Ectodermal cell (in vitro differentiated cells): Measurements from ENCODE around the gene PLB1.

ENCODE experiments used
- H3K27ac ChIP-seq: 2 replicates; pipeline ENCODE4 v1.7.0; 2013; ENCODE audit warnings: mild to moderate bottlenecking, low read depth, low read length; ENCODE audit not compliant: insufficient read depth, poor library complexity, severe bottlenecking
- H3K27me3 ChIP-seq: 2 replicates; pipeline ENCODE4 v1.7.0; 2013; ENCODE audit warnings: mild to moderate bottlenecking, low read length; ENCODE audit not compliant: insufficient read depth, control insufficient read depth, poor library complexity, severe bottlenecking
- H3K36me3 ChIP-seq: one replicate; pipeline ENCODE4 v1.7.0; 2013; ENCODE audit warnings: low read length; ENCODE audit not compliant: control insufficient read depth, insufficient read depth
- H3K4me1 ChIP-seq: one replicate; pipeline ENCODE4 v1.7.0; 2013; ENCODE audit warnings: low read length; ENCODE audit not compliant: control insufficient read depth, insufficient read depth
- H3K4me3 ChIP-seq: 2 replicates; pipeline ENCODE4 v1.7.0; 2013; ENCODE audit warnings: low read depth, low read length, control low read depth; ENCODE audit not compliant: insufficient read depth
- H3K9me3 ChIP-seq: 2 replicates; pipeline ENCODE4 v1.7.0; 2013; ENCODE audit warnings: mild to moderate bottlenecking, low read length, moderate library complexity; ENCODE audit not compliant: control insufficient read depth
- WGBS, 2 experiments: methylation state at CpG; one replicate each; pipeline ENCODE4 v1.1.7; 2013; ENCODE audit warnings: missing lambda C conversion rate in 2 of 2; 5-methylcytosine and 5-hydroxymethylcytosine counted together

Gene PLB1

DNA sequence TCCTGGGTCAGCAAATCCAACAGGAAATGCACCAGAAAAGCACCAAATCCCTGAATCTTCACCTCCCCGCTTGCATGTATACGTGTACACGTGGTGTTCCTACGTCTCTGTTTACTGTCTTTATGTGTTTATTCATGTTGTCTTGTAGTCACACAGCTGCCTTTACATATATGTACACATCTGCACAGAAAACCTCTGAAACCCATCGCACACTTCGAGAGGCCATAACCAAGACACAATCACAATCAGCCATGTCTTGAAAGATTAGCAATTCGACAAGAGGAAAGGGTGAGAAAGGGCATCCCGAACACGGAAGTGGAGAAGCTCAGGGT is 98.1 kb downstream of the PLB1 start:
- Histone ChIP-seq H3K36me3 (no peaks in the 10 kb centered on the region), H3K27ac (no peak overlapping the region), H3K4me1 (peaks cover 7% of the 10 kb centered on the region), H3K27me3 (no peaks in the 10 kb centered on the region), H3K9me3 (no peaks in the 10 kb centered on the region), H3K4me3 (no peak overlapping the region)
- 50 to 63% methylated on average over 6 to 9 of the region's 9 CpGs for WGBS, 2 experiments

- 47 to 49% methylated on average over 20 of the region's 20 CpGs for WGBS, 2 experiments
- peaks cover 7% of the 10 kb centered on the region for H3K4me1 ChIP-seq
- H3K9me3 ChIP-seq, result no peaks in the 10 kb centered on the region
- H3K4me3 ChIP-seq, result no peak overlapping the region
- no peaks in the 10 kb centered on the region for H3K36me3 ChIP-seq
- no peak overlapping the region for H3K27ac ChIP-seq
- no peaks in the 10 kb centered on the region for H3K27me3 ChIP-seq
Measured at GRCh38 chr2:28594332-28595108, 98.7 kb downstream of the PLB1 start.

GRCh38 chr2:28595323-28595722 is 99.5 kb downstream of the PLB1 start:
- WGBS, 2 experiments, result 87 to 90% methylated on average over 4 of the region's 4 CpGs
- no peaks in the 10 kb centered on the region for H3K36me3 ChIP-seq
- no peaks in the 10 kb centered on the region for H3K9me3 ChIP-seq
- no peaks in the 10 kb centered on the region for H3K27me3 ChIP-seq
- no peak overlapping the region for H3K27ac ChIP-seq
- no peak overlapping the region for H3K4me3 ChIP-seq
- H3K4me1 ChIP-seq, result peaks cover 7% of the 10 kb centered on the region

- no peaks in the 10 kb centered on the region for H3K36me3 ChIP-seq
- no peak overlapping the region for H3K27ac ChIP-seq
- no peaks in the 10 kb centered on the region for H3K9me3 ChIP-seq
- no peak overlapping the region for H3K4me3 ChIP-seq
- no peaks in the 10 kb centered on the region for H3K4me1 ChIP-seq
- no peaks in the 10 kb centered on the region for H3K27me3 ChIP-seq
- 89 to 92% methylated on average over 7 of the region's 7 CpGs for WGBS, 2 experiments
Measured at GRCh38 chr2:28598484-28598883, 102.6 kb downstream of the PLB1 start.

DNA sequence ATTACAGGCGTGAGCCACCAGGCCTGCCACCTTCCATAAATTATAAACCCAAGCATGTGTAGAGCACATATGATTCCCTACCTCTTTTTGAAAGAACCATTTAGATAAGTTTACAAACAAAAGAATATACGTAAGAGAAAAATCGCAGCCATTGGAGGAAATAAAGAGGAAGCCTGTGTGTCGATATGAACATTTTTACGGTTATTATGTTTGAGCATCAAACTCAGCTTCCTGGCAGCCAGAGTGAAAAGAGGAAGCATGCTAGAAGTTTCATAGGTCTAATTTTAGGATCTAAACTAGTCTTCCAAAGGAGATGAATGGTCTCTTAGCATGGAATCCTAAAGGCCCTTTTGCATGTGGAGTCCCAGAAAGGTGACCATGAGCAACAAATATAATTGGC is 104.3 kb downstream of the PLB1 start:
- Histone ChIP-seq H3K4me1 (no peaks in the 10 kb centered on the region), H3K4me3 (no peak overlapping the region), H3K27ac (no peak overlapping the region), H3K9me3 (no peaks in the 10 kb centered on the region), H3K27me3 (no peaks in the 10 kb centered on the region), H3K36me3 (no peaks in the 10 kb centered on the region)
- WGBS, 2 experiments, result 95 to 96% methylated on average over 5 of the region's 5 CpGs

DNA sequence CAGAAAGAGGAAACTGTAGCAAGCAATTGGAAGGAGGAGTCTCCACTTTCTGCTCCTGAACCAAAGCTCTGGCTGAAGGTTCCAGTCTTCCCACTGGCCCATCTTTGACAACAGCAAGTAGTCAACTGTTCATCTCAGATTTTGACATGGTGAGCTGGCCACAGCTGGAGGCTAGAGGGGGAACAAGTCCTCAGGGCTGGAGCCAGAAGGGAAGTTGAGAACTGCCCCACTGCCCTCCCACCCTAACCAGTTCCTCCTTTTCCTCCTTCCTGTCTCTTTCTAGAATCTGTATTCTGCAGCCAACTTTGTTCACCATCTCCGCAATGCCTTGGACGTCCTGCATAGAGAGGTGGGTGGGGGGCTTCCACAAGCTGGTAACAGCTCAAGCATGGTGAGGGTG is 105.8 kb downstream of the PLB1 start:
- Histone ChIP-seq H3K27ac (no peak overlapping the region), H3K4me1 (peaks cover 2% of the 10 kb centered on the region), H3K9me3 (no peaks in the 10 kb centered on the region), H3K27me3 (no peaks in the 10 kb centered on the region), H3K4me3 (no peak overlapping the region), H3K36me3 (no peaks in the 10 kb centered on the region)
- WGBS, 2 experiments, result 87 to 95% methylated on average over 2 of the region's 2 CpGs

- H3K4me3 ChIP-seq, result no peak overlapping the region
- whole genome bisulfite sequencing, 2 experiments, result 93 to 94% methylated on average over 6 of the region's 6 CpGs
- peaks cover 7% of the 10 kb centered on the region for H3K4me1 ChIP-seq
- no peaks in the 10 kb centered on the region for H3K36me3 ChIP-seq
- no peak overlapping the region for H3K27ac ChIP-seq
- H3K9me3 ChIP-seq, result no peaks in the 10 kb centered on the region
- no peaks in the 10 kb centered on the region for H3K27me3 ChIP-seq
Measured at GRCh38 chr2:28602136-28602660, 106.3 kb downstream of the PLB1 start.

DNA sequence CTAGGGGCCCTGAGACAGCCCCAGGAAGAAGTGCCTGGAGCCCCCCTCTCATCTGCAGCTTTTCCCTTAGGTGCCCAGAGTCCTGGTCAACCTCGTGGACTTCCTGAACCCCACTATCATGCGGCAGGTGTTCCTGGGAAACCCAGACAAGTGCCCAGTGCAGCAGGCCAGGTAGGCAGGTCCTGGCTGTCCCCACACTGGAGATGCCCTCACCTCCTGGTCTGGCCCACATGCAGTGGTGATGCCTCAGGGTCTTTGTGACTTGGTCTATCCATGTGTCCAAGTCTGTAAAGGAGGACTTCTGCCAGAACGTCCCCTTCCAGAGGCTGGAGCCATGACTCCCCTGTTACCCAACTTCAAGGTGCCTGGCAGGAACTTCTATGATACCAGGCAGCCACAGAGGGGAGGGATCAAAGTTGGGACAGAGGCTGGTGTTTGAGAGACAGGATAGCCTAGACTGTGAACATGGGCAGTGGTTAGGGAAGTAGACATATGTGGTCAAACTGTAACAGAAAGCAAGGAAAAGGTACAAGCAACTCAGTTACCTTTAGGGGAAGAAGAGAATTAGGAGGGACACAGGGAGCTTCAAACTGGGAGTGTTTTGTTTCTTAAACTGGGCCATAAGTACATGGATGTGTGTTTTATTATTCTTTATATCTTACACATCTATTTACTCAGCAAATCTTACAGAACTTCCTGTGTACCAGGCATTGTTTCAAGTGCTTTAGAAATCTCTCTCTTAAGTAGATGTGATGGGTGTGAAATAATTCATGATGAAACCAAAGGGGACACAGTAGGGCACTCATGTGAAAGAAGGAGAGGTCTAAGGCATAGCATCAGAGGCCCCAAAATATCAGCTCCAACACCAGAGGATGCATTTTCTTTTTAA is 107.1 kb downstream of the PLB1 start:
- Histone ChIP-seq H3K9me3 (no peaks in the 10 kb centered on the region), H3K27ac (no peak overlapping the region), H3K36me3 (no peaks in the 10 kb centered on the region), H3K27me3 (no peaks in the 10 kb centered on the region), H3K4me1 (peaks cover 13% of the 10 kb centered on the region), H3K4me3 (no peak overlapping the region)
- 94 to 98% methylated on average over 3 of the region's 3 CpGs for WGBS, 2 experiments

DNA sequence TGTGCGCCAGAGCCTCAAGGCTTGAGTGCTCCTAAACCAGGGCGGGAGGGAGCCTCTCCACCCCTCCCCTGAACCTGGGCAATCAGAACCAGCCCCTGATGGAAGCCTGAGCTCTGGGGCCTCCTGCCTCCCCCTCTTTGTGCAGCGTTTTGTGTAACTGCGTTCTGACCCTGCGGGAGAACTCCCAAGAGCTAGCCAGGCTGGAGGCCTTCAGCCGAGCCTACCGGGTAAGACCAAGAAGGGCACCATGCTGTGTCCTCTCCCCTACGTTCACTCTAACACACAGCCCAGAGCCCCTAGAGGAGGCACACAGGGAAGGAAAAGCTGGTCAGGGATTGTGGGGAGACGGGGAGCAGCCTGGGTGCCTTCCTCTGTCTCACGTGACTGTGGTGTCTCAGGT is 108.0 kb downstream of the PLB1 start:
- H3K27ac ChIP-seq, result no peak overlapping the region
- H3K9me3 ChIP-seq, result no peaks in the 10 kb centered on the region
- no peaks in the 10 kb centered on the region for H3K36me3 ChIP-seq
- 84 to 89% methylated on average over 10 of the region's 10 CpGs for WGBS, 2 experiments
- H3K27me3 ChIP-seq, result no peaks in the 10 kb centered on the region
- peaks cover 21% of the 10 kb centered on the region for H3K4me1 ChIP-seq
- no peak overlapping the region for H3K4me3 ChIP-seq

- Histone ChIP-seq H3K4me3 (no peak overlapping the region), H3K27ac (no peak overlapping the region), H3K4me1 (peaks cover 21% of the 10 kb centered on the region), H3K9me3 (no peaks in the 10 kb centered on the region), H3K36me3 (no peaks in the 10 kb centered on the region), H3K27me3 (no peaks in the 10 kb centered on the region)
- 94 to 95% methylated on average over 9 of the region's 9 CpGs for WGBS, 2 experiments
Measured at GRCh38 chr2:28604284-28604843, 108.5 kb downstream of the PLB1 start.
